Measurements from ENCODE around the gene CCDC3.

DNA sequence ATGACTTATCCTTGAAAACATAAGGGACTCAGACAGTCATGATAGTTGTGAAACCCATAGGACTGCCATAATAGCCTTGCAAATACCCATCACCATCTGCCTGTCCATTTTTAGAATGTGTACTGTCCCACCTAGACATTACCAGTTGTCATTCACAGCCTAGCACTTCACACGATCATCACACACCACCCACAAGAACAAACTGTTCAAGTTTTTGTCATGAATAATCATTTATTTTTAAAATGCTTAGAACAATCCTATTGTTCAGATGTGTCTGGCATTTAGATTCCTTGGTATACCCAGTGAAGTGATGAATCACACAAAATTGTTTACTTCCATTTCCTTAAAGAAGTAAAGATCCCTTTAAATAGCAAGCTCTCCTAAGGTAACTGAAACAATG is 46.6 kb downstream of the CCDC3 start:
- TF ChIP-seq CHD2 (IDR thresholded peaks at IDR 0.05; ENCODE audit: low read length, partially characterized antibody) (no peak), NRF1 (IDR thresholded peaks at IDR 0.05; ENCODE audit: low read depth, low read length) (no peak), POLR2AphosphoS5 (IDR thresholded peaks at IDR 0.05; ENCODE audit: low read depth, low read length) (no peak), TAF1 (IDR thresholded peaks at IDR 0.05; ENCODE audit: borderline replicate concordance, low read depth, low read length) (no peak)
- TF ChIP-seq, protein P1, sequence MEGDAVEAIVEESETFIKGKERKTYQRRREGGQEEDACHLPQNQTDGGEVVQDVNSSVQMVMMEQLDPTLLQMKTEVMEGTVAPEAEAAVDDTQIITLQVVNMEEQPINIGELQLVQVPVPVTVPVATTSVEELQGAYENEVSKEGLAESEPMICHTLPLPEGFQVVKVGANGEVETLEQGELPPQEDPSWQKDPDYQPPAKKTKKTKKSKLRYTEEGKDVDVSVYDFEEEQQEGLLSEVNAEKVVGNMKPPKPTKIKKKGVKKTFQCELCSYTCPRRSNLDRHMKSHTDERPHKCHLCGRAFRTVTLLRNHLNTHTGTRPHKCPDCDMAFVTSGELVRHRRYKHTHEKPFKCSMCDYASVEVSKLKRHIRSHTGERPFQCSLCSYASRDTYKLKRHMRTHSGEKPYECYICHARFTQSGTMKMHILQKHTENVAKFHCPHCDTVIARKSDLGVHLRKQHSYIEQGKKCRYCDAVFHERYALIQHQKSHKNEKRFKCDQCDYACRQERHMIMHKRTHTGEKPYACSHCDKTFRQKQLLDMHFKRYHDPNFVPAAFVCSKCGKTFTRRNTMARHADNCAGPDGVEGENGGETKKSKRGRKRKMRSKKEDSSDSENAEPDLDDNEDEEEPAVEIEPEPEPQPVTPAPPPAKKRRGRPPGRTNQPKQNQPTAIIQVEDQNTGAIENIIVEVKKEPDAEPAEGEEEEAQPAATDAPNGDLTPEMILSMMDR (IDR thresholded peaks at IDR 0.05): no peak
- TF ChIP-seq, protein P2, sequence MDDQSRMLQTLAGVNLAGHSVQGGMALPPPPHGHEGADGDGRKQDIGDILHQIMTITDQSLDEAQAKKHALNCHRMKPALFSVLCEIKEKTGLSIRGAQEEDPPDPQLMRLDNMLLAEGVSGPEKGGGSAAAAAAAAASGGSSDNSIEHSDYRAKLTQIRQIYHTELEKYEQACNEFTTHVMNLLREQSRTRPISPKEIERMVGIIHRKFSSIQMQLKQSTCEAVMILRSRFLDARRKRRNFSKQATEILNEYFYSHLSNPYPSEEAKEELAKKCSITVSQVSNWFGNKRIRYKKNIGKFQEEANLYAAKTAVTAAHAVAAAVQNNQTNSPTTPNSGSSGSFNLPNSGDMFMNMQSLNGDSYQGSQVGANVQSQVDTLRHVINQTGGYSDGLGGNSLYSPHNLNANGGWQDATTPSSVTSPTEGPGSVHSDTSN (IDR thresholded peaks at IDR 0.05): no peak
- TF ChIP-seq, protein P3, sequence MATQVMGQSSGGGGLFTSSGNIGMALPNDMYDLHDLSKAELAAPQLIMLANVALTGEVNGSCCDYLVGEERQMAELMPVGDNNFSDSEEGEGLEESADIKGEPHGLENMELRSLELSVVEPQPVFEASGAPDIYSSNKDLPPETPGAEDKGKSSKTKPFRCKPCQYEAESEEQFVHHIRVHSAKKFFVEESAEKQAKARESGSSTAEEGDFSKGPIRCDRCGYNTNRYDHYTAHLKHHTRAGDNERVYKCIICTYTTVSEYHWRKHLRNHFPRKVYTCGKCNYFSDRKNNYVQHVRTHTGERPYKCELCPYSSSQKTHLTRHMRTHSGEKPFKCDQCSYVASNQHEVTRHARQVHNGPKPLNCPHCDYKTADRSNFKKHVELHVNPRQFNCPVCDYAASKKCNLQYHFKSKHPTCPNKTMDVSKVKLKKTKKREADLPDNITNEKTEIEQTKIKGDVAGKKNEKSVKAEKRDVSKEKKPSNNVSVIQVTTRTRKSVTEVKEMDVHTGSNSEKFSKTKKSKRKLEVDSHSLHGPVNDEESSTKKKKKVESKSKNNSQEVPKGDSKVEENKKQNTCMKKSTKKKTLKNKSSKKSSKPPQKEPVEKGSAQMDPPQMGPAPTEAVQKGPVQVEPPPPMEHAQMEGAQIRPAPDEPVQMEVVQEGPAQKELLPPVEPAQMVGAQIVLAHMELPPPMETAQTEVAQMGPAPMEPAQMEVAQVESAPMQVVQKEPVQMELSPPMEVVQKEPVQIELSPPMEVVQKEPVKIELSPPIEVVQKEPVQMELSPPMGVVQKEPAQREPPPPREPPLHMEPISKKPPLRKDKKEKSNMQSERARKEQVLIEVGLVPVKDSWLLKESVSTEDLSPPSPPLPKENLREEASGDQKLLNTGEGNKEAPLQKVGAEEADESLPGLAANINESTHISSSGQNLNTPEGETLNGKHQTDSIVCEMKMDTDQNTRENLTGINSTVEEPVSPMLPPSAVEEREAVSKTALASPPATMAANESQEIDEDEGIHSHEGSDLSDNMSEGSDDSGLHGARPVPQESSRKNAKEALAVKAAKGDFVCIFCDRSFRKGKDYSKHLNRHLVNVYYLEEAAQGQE (IDR thresholded peaks at IDR 0.05; ENCODE audit: low read depth, low read length): no peak
- TF ChIP-seq, protein P4, sequence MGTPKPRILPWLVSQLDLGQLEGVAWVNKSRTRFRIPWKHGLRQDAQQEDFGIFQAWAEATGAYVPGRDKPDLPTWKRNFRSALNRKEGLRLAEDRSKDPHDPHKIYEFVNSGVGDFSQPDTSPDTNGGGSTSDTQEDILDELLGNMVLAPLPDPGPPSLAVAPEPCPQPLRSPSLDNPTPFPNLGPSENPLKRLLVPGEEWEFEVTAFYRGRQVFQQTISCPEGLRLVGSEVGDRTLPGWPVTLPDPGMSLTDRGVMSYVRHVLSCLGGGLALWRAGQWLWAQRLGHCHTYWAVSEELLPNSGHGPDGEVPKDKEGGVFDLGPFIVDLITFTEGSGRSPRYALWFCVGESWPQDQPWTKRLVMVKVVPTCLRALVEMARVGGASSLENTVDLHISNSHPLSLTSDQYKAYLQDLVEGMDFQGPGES (IDR thresholded peaks at IDR 0.05; ENCODE audit: low read depth, low read length): no peak
- TF ChIP-seq, protein P5, sequence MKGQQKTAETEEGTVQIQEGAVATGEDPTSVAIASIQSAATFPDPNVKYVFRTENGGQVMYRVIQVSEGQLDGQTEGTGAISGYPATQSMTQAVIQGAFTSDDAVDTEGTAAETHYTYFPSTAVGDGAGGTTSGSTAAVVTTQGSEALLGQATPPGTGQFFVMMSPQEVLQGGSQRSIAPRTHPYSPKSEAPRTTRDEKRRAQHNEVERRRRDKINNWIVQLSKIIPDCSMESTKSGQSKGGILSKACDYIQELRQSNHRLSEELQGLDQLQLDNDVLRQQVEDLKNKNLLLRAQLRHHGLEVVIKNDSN (IDR thresholded peaks at IDR 0.05; ENCODE audit: borderline replicate concordance, low read depth): no peak

All from SK-N-SH (cell line).